Adrenal gland (tissue), 12 donors: ENCODE data around the gene UGP2. TPM values are rescaled to one million over a fixed set of nuclear protein-coding genes. Genes with fewer than 3 reads are reported as not detected.
"Not testable (repeated sequence)": the region's sequence is repeated elsewhere in the genome, so short reads cannot be mapped to it uniquely, and the experiment has no call there.

Experiments
- DNase-seq, 7 donors: peaks; one replicate each; pipeline ENCODE4 v3.0.0-alpha.2; 2019 to 2020
- H3K27ac ChIP-seq, 5 donors: fragments of 200-600 bp; sonication (generic) in 4 of 5; 1 replicate in 3 of 5; 2 replicates in 2 of 5; pipeline versions ENCODE4 v1.5.1 to v1.8.0; 2016 to 2020; ENCODE audit warnings: mild to moderate bottlenecking in 1 of 5
- H3K27me3 ChIP-seq: fragments of 200-600 bp; 2 replicates; pipeline ENCODE4 v1.8.0; 2021
- H3K36me3 ChIP-seq, 2 donors: fragments of 200-600 bp; replicated peaks in 1 of 2; 1 replicate in 1 of 2; 2 replicates in 1 of 2; pipeline versions ENCODE4 v1.5.1 to v1.8.0; 2018 to 2022
- H3K4me1 ChIP-seq, 2 donors: fragments of 200-600 bp; replicated peaks in 1 of 2; 1 replicate in 1 of 2; 2 replicates in 1 of 2; pipeline versions ENCODE4 v1.5.1 to v1.8.0; 2018 to 2021
- H3K4me3 ChIP-seq, 4 donors: fragments of 200-600 bp; sonication (generic) in 3 of 4; one replicate each; pipeline ENCODE4 v1.5.1; 2016 to 2018
- H3K9me3 ChIP-seq, 3 donors: fragments of 200-600 bp; sonication (generic) in 1 of 3; replicated peaks in 1 of 3; 1 replicate in 2 of 3; 2 replicates in 1 of 3; pipeline versions ENCODE4 v1.5.1 to v1.8.0; 2016 to 2021
- POLR2A ChIP-seq, 2 donors: fragments of 450-650 bp; IDR thresholded peaks; one replicate each; pipeline ENCODE4 v1.6.1; 2017; ENCODE audit warnings: antibody characterized with exemption in 2 of 2, mild to moderate bottlenecking in 2 of 2, moderate library complexity in 1 of 2
- WGBS, 4 donors: extraction: QIAGEN DNeasy Blood & Tissue Kit in 2 of 4; methylation state at CpG; one replicate each; pipeline versions ENCODE4 v1.1.5 to v1.1.7; 2013 to 2017; 5-methylcytosine and 5-hydroxymethylcytosine counted together
- intact Hi-C, 2 donors: fragments of 100-400 bp; cut with DNase I; formaldehyde crosslinking; loops; one replicate each; pipeline versions ENCODE4 v1.14.1 to v1.15.0; 2022 to 2023
- polyA plus RNA-seq, 3 donors: library from polyadenylated mRNA; stranded (reverse); fragments of 200-250 nt in 2 of 3; fragments of 350-450 nt in 1 of 3; fragmentation: Illumina TruSeq in 1 of 3; extraction: RNeasy Lipid Tissue Mini Kit (QIAGEN cat#74804) in 1 of 3; gene quantifications; one replicate each; pipeline ENCODE4 v1.2.3, GENCODE V29; 2013 to 2014
- total RNA-seq, 9 donors: library from RNA; depleted of rRNA in 4 of 9; stranded (reverse); fragments of >200 nt in 4 of 9; fragments of 120-200 nt in 1 of 9; fragmentation: NEBNext Ultra II Directional in 1 of 9; extraction: Animal tissue kit (Norgen Biotek cat#: 25700) in 1 of 9; gene quantifications; one replicate each; pipeline versions ENCODE4 v1.1.0 to v1.2.4, GENCODE V29; 2013 to 2023
- TF ChIP-seq, protein P1 (sequence below), 6 experiments: fragments of 450-650 bp in 4 of 6; fragments of 200-600 bp in 2 of 6; sonication (generic) in 1 of 6; IDR thresholded peaks; 1 replicate in 5 of 6; 2 replicates in 1 of 6; pipeline versions ENCODE4 v1.5.1 to v1.8.0; 2016 to 2021; ENCODE audit warnings: antibody characterized with exemption in 6 of 6, mild to moderate bottlenecking in 2 of 6, moderate library complexity in 1 of 6
- donor health status: healthy with polysubstance abuse.
- donor health status: Bipolar disorder and iron deficiency.
- donor health status: DM: yes; HTN: yes; CAD: no.
- donor health status: DM: no; HTN: no; CAD: no.
- donor health status: DM: no; HTN: no; CAD: no.
- donor health status: DM: yes; HTN: yes; CAD: no.

UGP2 gene
- total and polyA plus RNA-seq, 12 donors: 62.4 to 301 (median 106) TPM

DNA sequence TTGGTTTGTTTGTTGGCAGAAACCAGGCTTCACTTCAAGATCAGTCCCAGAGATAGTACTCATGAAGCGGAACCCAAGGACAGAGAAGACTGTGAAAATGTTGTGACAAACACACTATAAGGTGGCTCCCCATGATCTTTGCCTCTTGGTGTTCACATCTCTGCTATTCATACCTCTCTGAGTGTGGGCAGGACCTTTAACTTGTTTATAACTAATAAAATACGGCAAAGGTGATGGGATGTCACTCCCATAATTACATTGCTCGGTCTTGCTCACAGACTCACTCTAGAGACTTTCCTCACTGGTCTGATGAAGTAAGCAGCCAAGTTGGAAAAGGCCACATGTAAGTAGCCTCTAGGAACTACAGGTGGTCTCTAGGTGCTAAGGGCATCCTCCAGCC is 30.6 kb upstream of the UGP2 start:
- intact Hi-C loops: no loop called here
- 92 to 95% (median 95%) methylated on average over 3 of the region's 3 CpGs for WGBS, 4 donors
- no peak overlapping the region for H3K4me3 ChIP-seq
- no peaks in the 10 kb centered on the region for H3K27me3 ChIP-seq
- H3K27ac ChIP-seq: no peak overlapping the region
- TF ChIP-seq POLR2A (IDR thresholded peaks at IDR 0.05): no peak
- TF ChIP-seq, protein P1, sequence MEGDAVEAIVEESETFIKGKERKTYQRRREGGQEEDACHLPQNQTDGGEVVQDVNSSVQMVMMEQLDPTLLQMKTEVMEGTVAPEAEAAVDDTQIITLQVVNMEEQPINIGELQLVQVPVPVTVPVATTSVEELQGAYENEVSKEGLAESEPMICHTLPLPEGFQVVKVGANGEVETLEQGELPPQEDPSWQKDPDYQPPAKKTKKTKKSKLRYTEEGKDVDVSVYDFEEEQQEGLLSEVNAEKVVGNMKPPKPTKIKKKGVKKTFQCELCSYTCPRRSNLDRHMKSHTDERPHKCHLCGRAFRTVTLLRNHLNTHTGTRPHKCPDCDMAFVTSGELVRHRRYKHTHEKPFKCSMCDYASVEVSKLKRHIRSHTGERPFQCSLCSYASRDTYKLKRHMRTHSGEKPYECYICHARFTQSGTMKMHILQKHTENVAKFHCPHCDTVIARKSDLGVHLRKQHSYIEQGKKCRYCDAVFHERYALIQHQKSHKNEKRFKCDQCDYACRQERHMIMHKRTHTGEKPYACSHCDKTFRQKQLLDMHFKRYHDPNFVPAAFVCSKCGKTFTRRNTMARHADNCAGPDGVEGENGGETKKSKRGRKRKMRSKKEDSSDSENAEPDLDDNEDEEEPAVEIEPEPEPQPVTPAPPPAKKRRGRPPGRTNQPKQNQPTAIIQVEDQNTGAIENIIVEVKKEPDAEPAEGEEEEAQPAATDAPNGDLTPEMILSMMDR (IDR thresholded peaks at IDR 0.05): no peak
- no peaks in the 10 kb centered on the region for H3K36me3 ChIP-seq
- H3K9me3 ChIP-seq: no peaks in the 10 kb centered on the region
- DNase-seq: no peak
- H3K4me1 ChIP-seq: no peaks in the 10 kb centered on the region

DNA sequence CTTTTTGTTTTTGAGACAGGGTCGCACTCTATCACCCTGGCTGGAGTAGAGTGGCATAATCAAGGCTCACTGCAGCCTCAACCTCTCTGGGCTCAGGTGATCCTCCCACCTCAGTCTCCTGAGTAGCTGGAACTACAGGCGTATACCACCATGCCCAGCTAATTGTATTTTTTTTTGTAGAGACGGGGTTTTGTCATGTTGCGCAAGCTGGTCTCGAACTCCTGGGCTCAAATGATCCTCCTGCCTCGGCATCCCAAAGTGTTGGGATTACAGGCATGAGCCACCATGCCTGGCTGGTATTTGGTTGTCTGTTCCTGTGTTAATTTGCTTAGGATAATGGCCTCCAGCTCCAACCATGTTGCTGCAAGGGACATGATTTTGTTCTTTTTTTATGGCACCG is 29.8 kb upstream of the UGP2 start:
- H3K27ac ChIP-seq, H3K4me3 ChIP-seq, intact Hi-C loops, H3K27me3 ChIP-seq, H3K36me3 ChIP-seq, DNase-seq, H3K9me3 ChIP-seq, H3K4me1 ChIP-seq: not testable (repeated sequence)
- 87 to 98% (median 96%) methylated on average over 7 of the region's 7 CpGs for WGBS, 4 donors

DNA sequence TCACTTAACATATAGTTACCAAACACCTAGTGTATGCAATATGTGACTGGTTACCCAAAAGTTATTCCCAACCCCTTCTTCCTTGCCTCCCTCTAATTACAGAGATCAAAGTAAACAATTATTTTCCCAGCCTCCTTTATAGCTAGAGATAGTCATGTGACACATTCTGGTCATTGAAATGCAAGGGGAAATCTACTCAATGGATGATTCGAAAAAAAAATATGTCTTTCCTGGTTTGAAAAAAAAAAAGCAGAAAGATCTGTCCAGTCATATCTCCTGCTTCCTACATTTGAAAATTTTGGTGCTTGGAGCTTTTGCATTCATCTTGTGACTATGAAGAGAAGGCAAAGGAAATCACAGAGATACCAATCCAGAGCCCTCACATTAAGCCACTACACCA is 27.6 kb upstream of the UGP2 start:
- DNase-seq: no peak
- Histone ChIP-seq H3K4me3 (no peak overlapping the region), H3K27me3 (no peaks in the 10 kb centered on the region), H3K27ac (no peak overlapping the region), H3K4me1 (no peaks in the 10 kb centered on the region), H3K9me3 (no peaks in the 10 kb centered on the region), H3K36me3 (no peaks in the 10 kb centered on the region)
- WGBS, 4 donors: 63 to 90% (median 76%) methylated on average over 1 of the region's 1 CpG
- no peak for TF ChIP-seq POLR2A (IDR thresholded peaks at IDR 0.05)
- TF ChIP-seq, protein P1 (IDR thresholded peaks at IDR 0.05): no peak
- intact Hi-C loops: no loop called here

DNA sequence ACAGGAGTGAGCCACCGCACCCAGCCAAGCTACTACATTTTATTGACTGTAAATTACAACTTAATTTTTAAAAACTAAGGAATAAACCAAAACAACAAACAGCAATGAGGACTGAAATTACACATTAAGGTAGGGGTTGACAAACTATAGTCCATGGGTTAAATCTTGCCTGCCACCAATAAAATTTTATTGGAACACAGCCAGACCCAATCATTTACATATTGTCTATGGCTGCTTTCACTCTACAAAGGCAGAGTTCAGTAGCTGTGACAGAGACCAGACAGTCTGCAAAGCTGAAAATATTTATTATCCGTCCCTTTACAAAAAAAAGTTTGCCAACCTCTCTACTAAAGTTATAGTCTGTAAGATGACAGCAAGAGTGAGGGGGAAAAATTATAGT is 24.3 kb upstream of the UGP2 start:
- DNase-seq: no peak
- TF ChIP-seq, protein P1 (IDR thresholded peaks at IDR 0.05): no peak
- no peak for TF ChIP-seq POLR2A (IDR thresholded peaks at IDR 0.05)
- Histone ChIP-seq H3K4me1 (no peaks in the 10 kb centered on the region), H3K9me3 (no peaks in the 10 kb centered on the region), H3K27me3 (no peaks in the 10 kb centered on the region), H3K27ac (no peak overlapping the region), H3K4me3 (no peak overlapping the region), H3K36me3 (no peaks in the 10 kb centered on the region)
- intact Hi-C loops: no loop called here
- 48 to 81% (median 70%) methylated on average over 2 of the region's 2 CpGs for WGBS, 4 donors

DNA sequence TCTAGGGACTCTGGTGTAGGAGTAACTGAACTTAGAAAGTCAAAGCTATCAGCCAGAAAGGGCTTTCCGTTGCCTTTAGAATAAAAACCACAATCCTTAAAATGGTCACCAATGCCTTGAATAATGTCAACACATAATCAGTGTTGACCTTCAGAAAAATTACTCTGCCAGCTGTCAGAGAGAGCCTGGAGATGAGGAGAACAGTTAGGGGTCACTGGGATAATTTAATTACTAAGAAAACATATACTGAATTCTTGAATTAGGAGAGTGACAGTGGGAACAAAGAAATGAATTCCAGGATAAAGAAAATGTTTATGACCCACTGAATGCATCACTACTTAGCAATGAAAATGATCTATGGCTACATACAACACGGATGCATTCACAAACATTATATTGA is 23.4 kb upstream of the UGP2 start:
- no peaks in the 10 kb centered on the region for H3K36me3 ChIP-seq
- H3K4me1 ChIP-seq: no peaks in the 10 kb centered on the region
- no peak for DNase-seq
- H3K4me3 ChIP-seq: no peak overlapping the region
- no peak overlapping the region for H3K27ac ChIP-seq
- H3K27me3 ChIP-seq: no peaks in the 10 kb centered on the region
- H3K9me3 ChIP-seq: no peaks in the 10 kb centered on the region
- intact Hi-C loops: no loop called here
- 83 to 88% (median 85%) methylated on average over 2 of the region's 2 CpGs for WGBS, 4 donors
- no peak for TF ChIP-seq POLR2A (IDR thresholded peaks at IDR 0.05)
- TF ChIP-seq, protein P1 (IDR thresholded peaks at IDR 0.05): no peak
